CD4-positive, alpha-beta T cell (primary cell): ENCODE data around the gene LZTS3. TPM values are rescaled to one million over a fixed set of nuclear protein-coding genes. Genes with fewer than 3 reads are reported as not detected.

Source experiments
- ATAC-seq: fragments of 200-7000 bp; cut with Tn5 transposase; one replicate; pipeline ENCODE4 v1.10.0; 2022; ENCODE audit warnings: mild to moderate bottlenecking; ENCODE audit not compliant: poor library complexity
- CTCF ChIA-PET: fragments of 350-600 bp; sonication (Branson Sonifier 250); formaldehyde crosslinking; loops from one replicate; lab custom pipeline; 2021; ENCODE audit warnings: antibody characterized with exemption, inconsistent platforms; lab: Charles Lee
- POLR2A ChIA-PET: fragments of 350-600 bp; sonication (Branson Sonifier 250); formaldehyde crosslinking; loops from one replicate; lab custom pipeline; 2021; ENCODE audit warnings: antibody characterized with exemption, inconsistent platforms; lab: Charles Lee
- DNase-seq, 14 experiments: peaks; one replicate each; pipeline ENCODE4 v3.0.0-alpha.2; 2013 to 2020; ENCODE audit warnings: mixed read lengths in 2 of 14
- H3K27ac ChIP-seq, 2 donors: one replicate each; pipeline versions ENCODE4 v1.5.1 to v1.7.0; 2013; ENCODE audit warnings: low read length in 2 of 2, low read depth in 1 of 2, mild to moderate bottlenecking in 1 of 2
- H3K27me3 ChIP-seq, 2 experiments: 1 replicate in 1 of 2; 2 replicates in 1 of 2; pipeline versions ENCODE4 v1.6.1 to v1.7.0; 2013; ENCODE audit warnings: low read length in 2 of 2, control low read depth in 1 of 2, mild to moderate bottlenecking in 1 of 2, moderate library complexity in 1 of 2; ENCODE audit not compliant: insufficient read depth in 2 of 2, control insufficient read depth in 1 of 2
- H3K36me3 ChIP-seq: one replicate; pipeline ENCODE4 v1.6.1; 2013; ENCODE audit warnings: low read length, control low read depth; ENCODE audit not compliant: insufficient read depth
- H3K4me1 ChIP-seq: one replicate; pipeline ENCODE4 v1.6.1; 2013; ENCODE audit warnings: low read length, control low read depth; ENCODE audit not compliant: insufficient read depth
- H3K4me3 ChIP-seq: one replicate; pipeline ENCODE4 v1.5.1; 2013; ENCODE audit warnings: mild to moderate bottlenecking, low read length, moderate library complexity
- H3K9me3 ChIP-seq, 2 experiments: 1 replicate in 1 of 2; 2 replicates in 1 of 2; pipeline versions ENCODE4 v1.6.1 to v1.7.0; 2013; ENCODE audit warnings: low read length in 2 of 2, mild to moderate bottlenecking in 2 of 2, control low read depth in 1 of 2, moderate library complexity in 1 of 2; ENCODE audit not compliant: control insufficient read depth in 1 of 2, insufficient read depth in 1 of 2
- H3K27ac Mint-ChIP-seq: one replicate; pipeline ENCODE4 v1.8.0; 2020; ENCODE audit warnings: mixed read lengths
- H3K27me3 Mint-ChIP-seq: one replicate; pipeline ENCODE4 v1.8.0; 2021; ENCODE audit warnings: mixed read lengths
- H3K36me3 Mint-ChIP-seq: one replicate; pipeline ENCODE4 v1.8.0; 2021; ENCODE audit warnings: low read depth, mixed read lengths
- H3K4me1 Mint-ChIP-seq: one replicate; pipeline ENCODE4 v1.8.0; 2021; ENCODE audit warnings: low read depth, mixed read lengths
- H3K4me3 Mint-ChIP-seq: one replicate; pipeline ENCODE4 v1.8.0; 2020; ENCODE audit warnings: mild to moderate bottlenecking, mixed read lengths
- H3K9me3 Mint-ChIP-seq: one replicate; pipeline ENCODE4 v1.8.0; 2020; ENCODE audit warnings: mixed read lengths
- intact Hi-C, 2 experiments: fragments of 100-400 bp; cut with DNase I in 1 of 2; cut with micrococcal nuclease in 1 of 2; formaldehyde crosslinking; loops; one replicate each; pipeline versions ENCODE4 v1.15.1 to v1.9.0; 2023 to 2025; cut with DNase I, micrococcal nuclease
- total RNA-seq, 174 experiments: library from RNA in 2 of 174; stranded (reverse) in 2 of 174; gene quantifications; one replicate each; pipeline ENCODE4 v1.2.3 and lab custom pipeline; 2021 to 2026
- TF ChIP-seq, protein P1 (sequence below): fragments of 200-600 bp; IDR thresholded peaks from one replicate; pipeline ENCODE4 v1.8.0; 2022; ENCODE audit warnings: antibody characterized with exemption, mild to moderate bottlenecking

The LZTS3 gene
- total RNA-seq, 2 experiments from 2014 or later = 22.2 to 22.4 TPM

DNA sequence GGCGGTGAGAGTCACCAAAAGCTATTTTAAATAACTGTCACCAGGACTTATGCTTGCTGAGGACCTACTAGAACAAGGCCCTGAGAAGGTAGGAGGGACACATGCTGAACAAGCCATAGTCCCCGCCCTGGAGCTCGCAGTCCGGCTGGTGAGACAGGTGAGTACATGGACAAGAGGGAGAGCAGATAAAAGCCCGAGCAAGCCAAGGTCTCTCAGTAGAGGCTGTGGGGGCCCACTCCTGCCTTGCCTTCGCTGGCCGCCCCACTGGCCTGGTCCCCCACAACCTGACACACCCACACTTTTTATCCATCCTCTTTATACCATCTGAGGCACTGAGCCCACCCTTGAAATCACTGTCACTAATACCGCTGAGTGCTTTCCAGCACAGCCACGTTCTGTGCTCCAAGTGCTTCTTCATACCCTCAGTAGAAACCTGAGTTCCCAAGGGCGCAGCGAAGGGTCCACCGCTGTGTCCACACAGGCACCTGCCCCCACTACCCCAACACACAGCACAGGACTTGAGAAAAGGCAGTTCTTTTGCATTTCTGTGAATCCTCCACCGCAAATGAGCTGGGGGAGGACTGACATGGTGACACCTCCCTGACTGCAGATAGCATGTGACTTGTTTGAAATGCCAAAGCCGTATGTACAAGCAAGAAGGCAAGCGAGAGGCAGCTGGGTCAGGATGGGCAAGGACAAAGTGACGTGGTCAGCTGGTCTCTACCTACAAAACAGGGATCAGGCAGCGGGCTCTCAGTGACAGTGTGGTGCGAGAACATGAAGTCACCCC is 19.1 kb upstream of the LZTS3 start:
- no peak for ATAC-seq
- ChIA-PET POLR2A (interaction anchor here (1.1 kb wide), 1 partner anchor 35 kb away, joined by 3 read pairs; no protein-coding TSS in a partner anchor), CTCF (interaction anchor here (0.8 kb wide), 1 partner anchor 139 kb away, joined by 3 read pairs; no protein-coding TSS in a partner anchor)

DNA sequence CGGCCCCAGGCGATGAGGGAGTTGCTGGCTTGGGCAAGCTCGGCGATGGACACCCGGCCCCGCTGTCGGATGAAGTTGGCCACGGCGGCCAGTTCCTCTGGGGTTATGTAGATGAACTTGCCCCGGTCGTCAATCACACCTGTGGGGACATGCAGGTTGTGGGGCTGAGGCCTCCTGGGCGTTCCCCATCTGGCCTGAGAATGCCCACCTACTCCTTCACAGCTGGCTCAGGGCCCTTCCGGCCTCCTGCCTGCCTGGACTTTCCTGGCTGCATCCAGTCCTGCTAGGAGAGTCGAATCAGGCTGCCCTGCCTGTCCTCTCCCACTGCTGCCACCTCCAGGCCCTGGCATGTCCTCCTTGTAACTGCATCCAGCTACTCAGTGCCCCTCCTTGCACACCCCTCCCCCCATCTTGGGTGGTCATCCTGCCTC is 17.3 kb upstream of the LZTS3 start:
- ChIA-PET CTCF (no interaction called here), POLR2A (no interaction called here)
- Mint-ChIP-seq H3K9me3 (no peaks in the 10 kb centered on the region), H3K36me3 (peaks cover 57% of the 10 kb centered on the region), H3K27ac (no peak overlapping the region), H3K27me3 (no peaks in the 10 kb centered on the region), H3K4me1 (peaks cover 3% of the 10 kb centered on the region), H3K4me3 (no peak overlapping the region)
- intact Hi-C loops = no loop called here
- no peak overlapping the region for H3K4me3 ChIP-seq
- ATAC-seq = no peak
- H3K27me3 ChIP-seq = no peaks in the 10 kb centered on the region
- H3K9me3 ChIP-seq = no peaks in the 10 kb centered on the region
- no peak overlapping the region for H3K27ac ChIP-seq
- peaks cover 67% of the 10 kb centered on the region for H3K36me3 ChIP-seq
- no peak for DNase-seq
- no peaks in the 10 kb centered on the region for H3K4me1 ChIP-seq
- TF ChIP-seq, protein P1, sequence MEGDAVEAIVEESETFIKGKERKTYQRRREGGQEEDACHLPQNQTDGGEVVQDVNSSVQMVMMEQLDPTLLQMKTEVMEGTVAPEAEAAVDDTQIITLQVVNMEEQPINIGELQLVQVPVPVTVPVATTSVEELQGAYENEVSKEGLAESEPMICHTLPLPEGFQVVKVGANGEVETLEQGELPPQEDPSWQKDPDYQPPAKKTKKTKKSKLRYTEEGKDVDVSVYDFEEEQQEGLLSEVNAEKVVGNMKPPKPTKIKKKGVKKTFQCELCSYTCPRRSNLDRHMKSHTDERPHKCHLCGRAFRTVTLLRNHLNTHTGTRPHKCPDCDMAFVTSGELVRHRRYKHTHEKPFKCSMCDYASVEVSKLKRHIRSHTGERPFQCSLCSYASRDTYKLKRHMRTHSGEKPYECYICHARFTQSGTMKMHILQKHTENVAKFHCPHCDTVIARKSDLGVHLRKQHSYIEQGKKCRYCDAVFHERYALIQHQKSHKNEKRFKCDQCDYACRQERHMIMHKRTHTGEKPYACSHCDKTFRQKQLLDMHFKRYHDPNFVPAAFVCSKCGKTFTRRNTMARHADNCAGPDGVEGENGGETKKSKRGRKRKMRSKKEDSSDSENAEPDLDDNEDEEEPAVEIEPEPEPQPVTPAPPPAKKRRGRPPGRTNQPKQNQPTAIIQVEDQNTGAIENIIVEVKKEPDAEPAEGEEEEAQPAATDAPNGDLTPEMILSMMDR = no peak

More for the DNA sequence above, 19.1 kb upstream of the LZTS3 start:
- no peak for DNase-seq
- TF ChIP-seq, protein P1 = no peak
- H3K4me1 ChIP-seq = no peaks in the 10 kb centered on the region
- Mint-ChIP-seq H3K4me3 (no peak overlapping the region), H3K36me3 (peaks cover 73% of the 10 kb centered on the region), H3K27me3 (no peaks in the 10 kb centered on the region), H3K4me1 (peaks cover 6% of the 10 kb centered on the region), H3K9me3 (no peaks in the 10 kb centered on the region), H3K27ac (no peak overlapping the region)
- H3K27ac ChIP-seq = no peak overlapping the region
- H3K27me3 ChIP-seq = no peaks in the 10 kb centered on the region
- intact Hi-C loops = no loop called here
- no peaks in the 10 kb centered on the region for H3K9me3 ChIP-seq
- H3K36me3 ChIP-seq = peaks cover 76% of the 10 kb centered on the region
- no peak overlapping the region for H3K4me3 ChIP-seq

DNA sequence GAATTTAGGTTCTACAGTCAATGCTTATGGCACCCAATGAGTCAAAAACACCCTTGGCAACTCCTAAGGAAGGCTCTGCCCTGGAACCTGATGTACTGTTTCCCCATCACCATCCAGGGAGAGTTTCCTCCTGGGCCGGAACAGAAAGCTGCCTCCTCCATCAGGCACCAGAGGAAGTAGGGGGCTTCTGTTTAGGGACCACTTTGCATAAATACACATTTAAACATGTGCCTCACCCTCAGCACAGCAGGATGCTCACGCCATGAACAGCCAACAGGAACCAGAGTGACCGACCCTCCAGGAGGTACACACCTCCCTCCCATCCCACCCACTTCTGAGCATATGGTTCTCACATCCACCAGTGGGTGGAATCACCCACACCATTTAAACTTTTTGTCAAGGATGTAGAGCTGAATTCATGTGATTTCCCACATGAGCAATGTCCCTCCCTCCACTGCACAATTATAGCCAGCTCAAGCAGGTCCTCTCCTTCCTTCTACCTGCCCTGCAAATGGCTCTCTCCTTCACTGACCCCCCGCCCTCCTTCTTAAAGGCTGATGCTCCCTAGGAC is 16.3 kb upstream of the LZTS3 start:
- Mint-ChIP-seq H3K4me3 (no peak overlapping the region), H3K4me1 (no peaks in the 10 kb centered on the region), H3K9me3 (no peaks in the 10 kb centered on the region), H3K27ac (no peak overlapping the region), H3K36me3 (peaks cover 47% of the 10 kb centered on the region), H3K27me3 (no peaks in the 10 kb centered on the region)
- H3K9me3 ChIP-seq = no peaks in the 10 kb centered on the region
- ChIA-PET CTCF (no interaction called here), POLR2A (no interaction called here)
- TF ChIP-seq, protein P1 = no peak
- H3K27me3 ChIP-seq = no peaks in the 10 kb centered on the region
- peaks cover 56% of the 10 kb centered on the region for H3K36me3 ChIP-seq
- DNase-seq = no peak
- no peak for ATAC-seq
- intact Hi-C loops = no loop called here
- H3K4me3 ChIP-seq = no peak overlapping the region
- H3K27ac ChIP-seq = no peak overlapping the region
- no peaks in the 10 kb centered on the region for H3K4me1 ChIP-seq
